ENCODE data around the gene CAMK2N2.

The CAMK2N2 gene

DNA sequence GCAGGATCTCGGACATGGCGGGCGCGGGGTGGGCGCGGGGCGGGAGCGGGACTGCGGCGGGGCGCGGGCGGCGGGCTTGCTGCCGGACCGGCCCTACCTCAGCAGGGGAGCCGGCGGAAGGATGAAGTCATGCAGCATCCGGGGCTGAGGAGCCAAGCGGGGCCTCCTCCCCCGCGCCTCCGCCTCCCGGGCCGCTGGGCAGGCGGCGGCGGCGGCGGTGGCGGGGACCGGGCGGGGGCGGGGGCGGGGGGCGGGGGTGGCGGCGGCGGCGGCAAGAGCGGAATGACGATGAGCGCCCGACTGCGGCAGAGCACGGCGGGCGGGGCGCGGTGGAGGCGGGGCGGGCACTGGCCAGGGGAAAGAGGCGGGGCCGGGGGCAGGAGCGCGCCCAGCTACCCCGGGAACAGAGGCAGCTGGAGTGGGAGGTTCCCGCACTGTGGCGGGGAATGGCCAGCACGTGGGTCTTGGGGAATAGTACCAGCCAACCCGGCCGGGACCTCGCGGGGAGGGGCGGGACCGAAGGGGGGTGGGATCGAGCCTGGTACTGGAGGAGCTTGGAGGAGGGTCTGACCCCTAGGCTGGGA lies at the start of gene CAMK2N2:
TSS of gene CAMK2N2 (minus strand) at position 284 of the 584 bp plus-strand sequence. CDS start at position 16, 268 bp downstream.
- no peak for DNase-seq

DNA sequence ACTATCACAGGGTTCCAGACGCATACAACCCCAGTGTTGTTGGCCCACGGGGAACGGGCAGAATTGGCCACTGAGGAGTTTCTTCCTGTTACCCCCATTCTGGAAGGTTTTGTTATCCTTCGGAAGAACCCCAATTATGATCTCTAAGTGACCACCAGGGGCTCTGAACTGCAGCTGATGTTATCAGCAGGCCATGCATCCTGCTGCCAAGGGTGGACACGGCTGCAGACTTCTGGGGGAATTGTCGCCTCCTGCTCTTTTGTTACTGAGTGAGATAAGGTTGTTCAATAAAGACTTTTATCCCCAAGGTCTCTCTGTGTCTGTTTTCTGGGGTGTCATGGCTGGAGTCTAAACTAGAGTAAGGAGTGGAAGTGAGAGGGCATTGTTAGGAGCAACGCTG lies 47.4 kb upstream of the CAMK2N2 start:
- DNase-seq = no peak

DNA sequence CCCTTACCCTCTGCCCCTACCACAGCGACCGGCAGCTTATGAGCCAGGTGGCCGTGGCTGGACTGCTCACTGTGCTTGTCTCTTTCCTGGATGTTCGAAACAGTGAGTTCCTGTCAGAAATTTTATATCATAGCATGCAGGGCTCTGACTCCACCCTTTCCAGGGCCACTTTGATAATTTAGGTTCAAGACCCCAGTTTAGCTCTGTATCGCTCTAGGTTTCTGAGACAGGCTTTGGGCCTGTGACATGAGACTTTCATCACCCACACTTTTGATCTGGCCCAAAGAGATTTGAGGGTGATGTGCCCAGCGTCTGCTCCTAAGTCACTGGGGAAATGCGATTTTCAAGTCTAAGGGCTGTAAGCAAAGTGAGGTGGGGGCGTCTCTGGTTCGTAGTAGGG lies 46.6 kb upstream of the CAMK2N2 start:
- DNase-seq = no peak

DNA sequence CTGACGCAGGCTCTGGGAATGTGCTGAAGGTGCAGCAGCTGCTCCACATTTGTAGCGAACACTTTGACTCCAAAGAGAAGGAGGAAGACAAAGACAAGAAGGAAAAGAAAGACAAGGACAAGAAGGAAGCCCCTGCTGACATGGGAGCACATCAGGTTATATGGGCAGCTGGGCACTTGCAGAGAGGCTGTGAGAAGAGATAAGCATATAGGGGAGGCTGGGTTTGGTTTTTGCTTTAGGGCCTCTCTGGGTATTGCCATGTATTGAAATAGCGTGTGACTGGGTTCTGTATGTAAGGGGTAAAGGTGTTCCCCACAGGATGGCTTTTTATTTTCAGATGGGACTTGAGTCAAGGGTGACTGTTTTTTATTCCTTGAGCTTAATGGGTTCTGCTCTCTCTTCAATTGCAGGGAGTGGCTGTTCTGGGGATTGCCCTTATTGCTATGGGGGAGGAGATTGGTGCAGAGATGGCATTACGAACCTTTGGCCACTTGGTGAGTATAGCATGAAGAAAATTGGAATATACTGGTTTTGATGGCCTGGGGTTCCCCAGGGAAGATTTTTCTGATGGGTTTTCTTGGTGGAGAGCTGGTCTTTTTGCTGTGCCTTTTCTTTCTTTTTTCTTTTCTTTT lies 45.1 kb upstream of the CAMK2N2 start:
- no peak for DNase-seq

DNA sequence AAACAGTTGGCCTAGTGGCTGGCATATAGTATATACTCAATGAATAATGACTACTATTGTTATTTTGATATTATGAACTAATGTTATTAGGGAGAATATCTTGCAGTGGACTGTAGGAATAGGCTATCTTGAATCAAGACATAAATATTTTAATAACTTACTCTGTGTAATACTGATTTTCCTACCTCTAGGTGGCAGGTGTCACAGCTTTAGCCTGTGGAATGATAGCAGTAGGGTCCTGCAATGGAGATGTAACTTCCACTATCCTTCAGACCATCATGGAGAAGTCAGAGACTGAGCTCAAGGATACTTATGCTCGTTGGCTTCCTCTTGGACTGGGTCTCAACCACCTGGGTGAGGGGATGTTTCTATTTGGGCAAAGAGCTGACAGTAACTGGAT lies 44.2 kb upstream of the CAMK2N2 start:
- DNase-seq = no peak

DNA sequence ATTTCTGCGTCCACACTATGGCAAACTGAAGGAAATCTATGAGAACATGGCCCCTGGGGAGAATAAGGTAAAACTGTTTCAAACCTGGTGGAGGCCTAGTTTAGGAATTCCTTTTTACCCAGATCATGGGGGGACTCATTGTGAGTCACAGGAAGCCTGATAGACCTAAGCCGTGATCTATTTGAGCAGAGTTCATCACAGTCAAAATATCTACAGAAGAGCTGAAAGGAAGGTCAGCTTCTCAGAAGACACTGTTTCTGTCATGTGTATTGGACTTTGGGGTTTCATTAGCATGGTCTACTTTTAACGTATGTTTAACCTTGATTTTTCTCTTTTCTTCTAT lies 39.0 kb upstream of the CAMK2N2 start:
- DNase-seq = no peak

DNA sequence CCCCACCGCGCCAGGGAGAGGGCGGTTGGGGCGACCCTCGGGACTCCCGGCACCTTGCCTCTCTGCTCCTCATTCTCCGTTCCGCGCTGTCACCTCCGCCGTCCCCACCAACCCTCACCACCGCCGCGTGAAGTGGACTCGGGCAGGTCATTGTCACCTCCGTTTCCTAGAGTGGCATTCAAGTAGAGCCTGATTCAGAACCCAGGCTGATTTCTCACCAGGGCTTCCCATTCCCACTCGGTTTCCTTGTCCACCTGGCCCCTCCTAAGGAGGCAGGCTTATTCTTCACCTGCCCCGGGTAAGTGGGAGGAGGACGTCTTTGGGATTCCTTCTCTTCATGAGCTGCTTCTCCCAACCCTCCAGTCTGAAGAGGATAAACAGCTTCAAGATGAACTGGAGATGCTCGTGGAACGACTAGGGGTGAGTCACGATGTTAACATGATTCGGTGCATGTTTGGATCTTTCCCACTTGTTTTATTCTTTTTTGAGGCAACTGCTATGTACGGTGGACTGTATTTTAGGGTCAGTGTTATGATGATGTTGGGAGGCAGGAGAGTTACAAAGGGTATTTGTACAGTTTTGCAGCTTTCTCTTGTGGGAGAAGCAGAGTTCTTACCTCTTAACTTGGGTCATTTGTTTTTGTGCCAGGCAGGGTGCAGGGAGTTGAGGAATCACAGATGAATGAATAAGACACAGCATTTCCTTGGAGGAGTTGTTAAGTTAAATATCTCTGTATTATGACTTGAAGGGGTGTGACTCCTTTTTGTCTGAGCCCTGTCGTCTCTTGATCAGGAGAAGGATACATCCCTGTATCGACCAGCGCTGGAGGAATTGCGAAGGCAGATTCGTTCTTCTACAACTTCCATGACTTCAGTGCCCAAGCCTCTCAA lies 38.4 kb upstream of the CAMK2N2 start:
- DNase-seq = no peak

DNA sequence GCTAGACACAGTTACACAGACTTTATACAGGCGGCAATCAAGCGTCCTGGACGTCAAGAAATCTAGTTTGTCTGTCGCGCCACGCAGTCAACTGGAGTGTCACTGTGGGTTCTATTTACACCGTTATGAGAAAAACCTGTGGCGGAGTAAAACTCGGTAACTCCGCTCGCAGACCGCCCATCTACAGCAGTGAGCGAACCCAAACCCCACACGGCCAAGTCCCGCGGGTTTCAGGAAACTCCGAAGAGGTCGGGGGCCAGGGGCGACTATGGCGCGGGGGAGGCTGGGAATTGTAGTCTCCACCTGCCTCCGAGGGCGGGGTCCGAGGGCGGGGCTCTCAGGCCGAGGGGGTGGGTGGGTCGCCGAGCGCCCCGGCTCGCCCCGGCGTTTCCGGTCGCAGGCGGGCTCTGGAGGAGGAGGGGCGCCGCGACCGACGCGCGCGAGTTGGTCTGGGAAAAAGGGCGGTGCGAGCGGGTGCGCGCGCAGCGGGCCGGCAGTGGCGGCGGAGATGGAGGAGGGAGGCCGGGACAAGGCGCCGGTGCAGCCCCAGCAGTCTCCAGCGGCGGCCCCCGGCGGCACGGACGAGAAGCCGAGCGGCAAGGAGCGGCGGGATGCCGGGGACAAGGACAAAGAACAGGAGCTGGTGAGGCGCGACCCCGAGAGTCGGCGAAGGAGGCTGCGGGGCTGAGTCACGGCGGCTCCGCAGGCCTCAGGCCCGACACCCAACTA lies 37.6 kb upstream of the CAMK2N2 start, which contains the start of gene PSMD2:
TSS of gene PSMD2 (plus strand) at position 483 of the 729 bp plus-strand sequence. CDS start at position 509, 26 bp downstream.
- DNase-seq = peak; percentile 85

DNA sequence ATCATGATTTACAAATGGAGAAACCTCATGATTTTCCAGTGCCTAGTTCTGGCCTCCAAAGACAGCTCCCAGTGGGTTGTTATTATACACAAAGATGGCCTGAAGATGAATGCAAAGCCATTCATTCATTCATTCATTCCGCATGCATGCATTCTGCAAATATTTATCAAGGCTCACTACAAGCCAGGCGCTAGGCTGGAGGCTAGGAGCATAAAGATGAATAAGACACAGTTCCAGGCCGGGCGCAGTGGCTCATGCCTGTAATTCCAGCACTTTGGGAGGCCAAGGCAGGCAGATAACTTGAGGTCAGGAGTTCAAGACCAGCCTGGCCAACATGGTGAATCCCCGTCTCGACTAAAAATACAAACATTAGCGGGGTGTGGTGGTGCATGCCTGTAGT lies 35.3 kb upstream of the CAMK2N2 start:
- no peak for DNase-seq

DNA sequence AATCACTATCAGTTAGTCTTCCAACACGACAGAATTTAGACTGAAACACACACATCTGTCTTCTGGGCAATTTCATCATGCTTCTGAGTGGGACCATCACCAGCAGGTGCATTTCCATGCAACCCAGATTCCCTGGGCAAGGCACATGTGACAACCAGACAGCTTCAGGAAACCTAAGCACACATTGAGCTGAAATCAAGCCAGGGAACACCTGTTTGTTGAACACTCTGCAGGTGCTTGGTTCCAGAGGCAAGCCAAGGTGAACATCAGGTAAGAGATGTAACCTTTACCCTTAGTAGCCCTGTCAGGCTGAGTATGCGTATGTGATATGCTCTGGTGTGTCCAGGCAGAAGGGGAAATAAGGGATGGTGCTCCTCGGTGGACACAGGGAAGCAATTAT lies 34.4 kb upstream of the CAMK2N2 start:
- no peak for DNase-seq

DNA sequence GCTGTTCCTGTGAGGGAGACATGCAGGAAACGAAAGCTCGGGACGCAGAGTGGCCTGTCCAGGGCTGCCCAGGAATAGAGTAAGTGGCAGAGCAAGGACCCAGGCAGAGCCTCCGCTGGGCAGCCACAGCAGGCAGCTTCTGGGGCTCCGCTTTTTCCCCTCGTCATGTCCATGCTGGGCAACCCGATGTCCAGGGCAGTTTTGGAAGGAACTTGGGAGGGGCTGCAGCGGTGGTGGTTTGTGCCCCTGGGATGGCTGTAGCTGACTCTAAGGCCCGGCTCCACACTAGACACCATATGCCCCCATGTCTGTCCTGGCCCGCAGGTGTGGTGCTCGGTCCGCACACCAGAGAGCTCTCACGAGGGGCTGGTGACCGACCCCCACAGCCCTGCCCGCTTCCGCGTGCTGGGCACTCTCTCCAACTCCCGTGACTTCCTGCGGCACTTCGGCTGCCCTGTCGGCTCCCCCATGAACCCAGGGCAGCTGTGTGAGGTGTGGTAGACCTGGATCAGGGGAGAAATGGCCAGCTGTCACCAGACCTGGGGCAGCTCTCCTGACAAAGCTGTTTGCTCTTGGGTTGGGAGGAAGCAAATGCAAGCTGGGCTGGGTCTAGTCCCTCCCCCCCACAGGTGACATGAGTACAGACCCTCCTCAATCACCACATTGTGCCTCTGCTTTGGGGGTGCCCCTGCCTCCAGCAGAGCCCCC lies 30.5 kb upstream of the CAMK2N2 start:
- no peak for DNase-seq

DNA sequence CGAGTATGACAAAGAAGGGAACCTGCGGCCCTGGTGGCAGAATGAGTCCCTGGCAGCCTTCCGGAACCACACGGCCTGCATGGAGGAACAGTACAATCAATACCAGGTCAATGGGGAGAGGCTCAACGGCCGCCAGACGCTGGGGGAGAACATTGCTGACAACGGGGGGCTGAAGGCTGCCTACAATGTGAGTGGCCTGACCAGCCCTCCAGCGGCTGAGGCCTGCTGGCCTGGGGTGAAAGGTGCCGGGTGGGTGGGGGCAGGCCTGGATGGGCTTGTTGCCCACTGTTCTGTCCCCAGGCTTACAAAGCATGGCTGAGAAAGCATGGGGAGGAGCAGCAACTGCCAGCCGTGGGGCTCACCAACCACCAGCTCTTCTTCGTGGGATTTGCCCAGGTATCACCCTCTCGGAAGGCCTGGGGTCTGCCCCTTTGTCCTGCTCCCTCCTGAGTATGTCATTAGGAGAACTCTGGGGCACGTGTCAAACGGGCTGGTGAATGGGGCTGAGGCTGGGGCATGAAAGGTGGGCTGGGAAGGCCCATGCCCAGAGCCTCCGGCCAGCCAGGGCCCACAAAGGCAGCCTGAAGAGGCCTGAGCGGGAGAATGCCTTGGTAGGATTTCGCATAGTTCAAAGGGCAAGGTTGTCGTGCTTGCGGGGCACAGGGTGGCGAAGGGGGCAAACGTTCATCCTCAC lies 29.8 kb upstream of the CAMK2N2 start:
- DNase-seq = no peak

DNA sequence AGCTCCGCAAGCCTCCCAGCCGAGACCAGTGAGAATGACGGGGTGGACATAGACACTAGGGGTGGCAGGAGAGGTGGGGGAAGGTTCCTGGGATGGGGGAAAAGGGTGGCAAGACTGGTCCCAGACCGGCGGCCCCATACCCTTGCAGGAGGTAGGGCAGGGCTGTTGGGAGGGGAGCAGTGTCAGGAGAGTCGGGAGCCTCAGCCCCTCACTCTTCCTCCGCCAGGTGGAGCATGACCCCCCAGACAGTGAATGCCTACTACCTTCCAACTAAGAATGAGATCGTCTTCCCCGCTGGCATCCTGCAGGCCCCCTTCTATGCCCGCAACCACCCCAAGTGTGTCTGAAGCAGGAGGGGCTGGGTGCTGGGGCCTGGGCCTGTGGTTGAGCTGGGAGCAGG lies 29.0 kb upstream of the CAMK2N2 start:
- DNase-seq = no peak

DNA sequence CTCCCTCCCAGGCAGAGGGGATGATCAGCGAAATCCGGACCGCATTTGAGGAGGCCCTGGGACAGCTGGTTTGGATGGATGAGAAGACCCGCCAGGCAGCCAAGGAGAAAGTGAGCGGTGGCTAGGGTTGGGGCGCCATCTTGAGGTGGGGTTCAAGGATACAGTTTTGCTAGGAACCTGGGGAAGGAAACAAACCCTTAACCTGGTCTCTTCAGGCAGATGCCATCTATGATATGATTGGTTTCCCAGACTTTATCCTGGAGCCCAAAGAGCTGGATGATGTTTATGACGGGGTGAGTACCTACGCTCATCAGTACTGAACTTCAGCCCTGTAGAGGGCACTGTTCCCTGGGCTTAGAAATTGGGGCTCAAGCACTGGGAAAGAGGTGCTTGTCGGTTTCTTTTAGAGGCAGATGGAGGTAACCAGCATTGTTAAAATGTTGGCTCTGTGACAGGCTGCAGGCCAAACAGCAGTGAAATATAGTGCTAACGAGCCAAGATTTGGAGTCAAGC lies 28.1 kb upstream of the CAMK2N2 start:
- DNase-seq = no peak

DNA sequence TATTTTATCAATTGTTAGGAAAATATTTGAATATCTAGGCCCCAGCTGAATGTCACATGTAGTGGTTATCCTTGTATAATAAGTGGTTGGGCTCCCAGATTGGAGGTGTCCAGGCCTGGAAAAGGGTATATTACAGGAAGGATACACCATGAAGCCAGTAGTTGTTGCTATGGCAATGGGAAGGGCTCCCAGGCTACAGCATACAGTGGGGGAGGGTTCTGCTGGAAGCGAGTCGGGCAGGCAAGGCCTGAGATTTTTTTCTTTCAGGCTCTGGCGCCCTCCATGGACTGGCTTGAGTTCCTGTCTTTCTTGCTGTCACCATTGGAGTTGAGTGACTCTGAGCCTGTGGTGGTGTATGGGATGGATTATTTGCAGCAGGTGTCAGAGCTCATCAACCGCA lies 23.3 kb upstream of the CAMK2N2 start:
- DNase-seq = no peak

DNA sequence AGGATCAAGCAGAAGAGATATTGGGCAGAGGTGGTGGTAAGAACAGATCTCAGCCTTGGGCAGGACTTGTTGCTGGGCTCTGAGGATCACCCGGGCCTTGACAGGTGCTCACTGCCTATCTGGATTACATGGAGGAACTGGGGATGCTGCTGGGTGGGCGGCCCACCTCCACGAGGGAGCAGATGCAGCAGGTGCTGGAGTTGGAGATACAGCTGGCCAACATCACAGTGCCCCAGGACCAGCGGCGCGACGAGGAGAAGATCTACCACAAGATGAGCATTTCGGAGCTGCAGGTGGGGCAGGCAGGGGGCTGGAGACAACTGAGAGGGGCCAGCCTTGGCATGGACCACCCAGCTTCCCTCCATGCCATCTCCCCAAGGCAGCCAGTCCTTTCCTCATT lies 22.3 kb upstream of the CAMK2N2 start:
- DNase-seq = no peak

DNA sequence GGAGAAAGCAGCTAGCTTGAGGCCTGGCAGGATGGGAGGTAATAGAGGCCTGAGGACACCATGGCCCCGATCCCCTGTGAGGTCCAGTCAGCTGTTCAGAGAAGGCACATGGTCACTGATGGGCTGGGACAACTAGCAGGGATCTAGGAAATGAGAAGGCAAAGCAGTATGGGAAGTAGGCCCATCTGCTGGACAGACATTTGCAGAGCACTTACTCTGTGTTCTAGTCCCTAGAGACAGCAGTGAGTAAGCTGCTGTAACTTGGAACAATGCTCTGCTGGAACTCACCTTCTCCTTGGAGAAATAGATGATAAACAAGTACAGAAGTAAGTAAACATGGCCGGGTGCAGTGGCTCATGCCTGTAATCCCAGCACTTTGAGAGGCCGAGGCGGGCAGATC lies 21.6 kb upstream of the CAMK2N2 start:
- no peak for DNase-seq

DNA sequence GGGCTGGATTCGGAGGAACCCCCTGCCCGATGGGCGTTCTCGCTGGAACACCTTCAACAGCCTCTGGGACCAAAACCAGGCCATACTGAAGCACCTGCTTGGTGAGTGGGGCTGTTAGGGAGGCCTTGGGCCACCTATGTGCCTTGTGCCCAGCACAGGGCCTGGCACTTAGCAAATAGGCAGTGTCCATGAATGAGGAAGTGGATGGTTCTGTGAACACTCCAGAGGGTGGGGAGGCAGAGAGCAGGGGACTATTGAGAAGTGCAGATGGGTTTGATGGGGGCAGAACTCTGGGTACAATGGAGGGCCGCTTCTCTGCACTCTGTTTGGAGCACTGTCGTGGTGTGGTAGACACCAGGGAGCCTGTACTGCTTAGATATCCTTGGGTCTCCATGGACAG lies 16.0 kb upstream of the CAMK2N2 start:
- no peak for DNase-seq

DNA sequence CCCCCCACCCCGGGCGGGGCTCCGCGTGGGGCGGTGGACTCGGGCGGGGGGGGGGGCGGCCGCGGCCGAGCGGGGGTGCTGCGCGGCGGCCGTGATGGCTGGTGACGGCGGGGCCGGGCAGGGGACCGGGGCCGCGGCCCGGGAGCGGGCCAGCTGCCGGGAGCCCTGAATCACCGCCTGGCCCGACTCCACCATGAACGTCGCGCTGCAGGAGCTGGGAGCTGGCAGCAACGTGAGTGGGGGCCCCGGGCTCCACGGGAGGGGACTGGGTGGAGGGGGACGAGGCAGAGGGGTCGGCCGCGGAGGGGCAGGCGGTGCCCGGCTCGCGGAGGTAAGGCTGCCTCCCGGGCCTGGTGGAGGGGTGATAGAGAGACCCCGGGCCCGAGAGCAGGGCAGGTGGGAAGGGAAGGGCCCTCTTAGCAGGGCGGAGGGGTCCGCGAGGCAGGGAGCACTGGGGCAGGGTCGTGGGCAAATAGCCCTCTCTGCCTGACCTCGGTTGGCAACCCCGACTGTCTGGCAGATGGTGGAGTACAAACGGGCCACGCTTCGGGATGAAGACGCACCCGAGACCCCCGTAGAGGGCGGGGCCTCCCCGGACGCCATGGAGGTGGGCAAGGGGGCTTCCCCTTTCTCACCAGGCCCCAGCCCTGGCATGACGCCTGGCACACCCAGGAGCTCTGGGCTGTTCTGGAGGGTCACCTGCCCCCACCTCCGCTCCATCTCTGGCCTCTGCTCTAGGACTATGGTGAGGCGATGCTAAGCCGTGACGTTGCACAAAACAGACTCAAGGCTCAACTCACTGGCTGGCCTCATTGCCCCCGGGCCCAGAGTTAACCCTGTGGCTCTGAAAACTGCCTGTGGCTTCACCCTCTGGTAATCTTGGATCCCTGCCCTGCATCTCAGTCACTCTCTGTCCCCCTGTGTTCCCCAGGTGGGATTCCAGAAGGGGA lies 14.9 kb upstream of the CAMK2N2 start, which contains the start of gene ECE2:
TSS of gene ECE2 (plus strand) at position 62 of the 950 bp plus-strand sequence. CDS start at position 194, 132 bp downstream.
- DNase-seq = no peak

DNA sequence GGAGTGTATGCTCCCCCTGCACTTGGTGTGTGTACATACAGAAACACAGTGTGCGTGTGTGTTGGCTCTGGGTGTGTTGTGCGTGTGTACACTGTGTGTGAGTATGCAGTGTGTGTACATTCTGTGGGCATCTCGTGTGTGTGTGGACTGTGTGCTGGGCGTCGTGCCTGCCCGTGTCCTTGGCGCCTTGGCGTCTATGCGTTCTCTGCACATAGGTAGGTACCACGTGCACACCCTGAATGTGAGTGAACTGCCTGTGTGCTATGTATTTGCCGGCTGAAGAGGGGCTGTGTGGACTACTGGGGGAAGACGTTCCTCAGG lies 14.0 kb upstream of the CAMK2N2 start:
- no peak for DNase-seq

DNA sequence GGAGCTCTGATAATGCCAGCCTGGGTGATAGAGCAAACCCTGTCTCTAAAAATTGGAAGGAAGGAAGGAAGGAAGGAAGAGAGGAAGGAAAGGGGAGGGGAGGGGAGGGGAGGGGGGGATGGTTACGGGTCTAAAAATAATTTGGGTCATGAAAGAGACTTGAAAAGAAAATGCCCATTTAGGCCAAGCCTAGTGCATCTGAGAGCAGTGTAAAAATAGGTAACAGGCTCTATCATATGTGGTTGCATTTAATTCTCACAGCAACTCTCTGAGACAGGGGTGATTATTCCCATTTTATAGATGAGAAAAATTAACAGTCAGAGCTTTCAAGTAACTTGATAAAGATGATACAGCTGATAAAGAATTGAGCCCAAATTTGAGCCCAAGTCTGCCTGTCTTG lies 10.9 kb upstream of the CAMK2N2 start:
- DNase-seq = no peak

All from GF-D8 (cell line).